Measurements from ENCODE around the gene ELAPOR2.
A peak's percentile ranks its signal among the peaks of the same experiment; 100 is the strongest.
"Not testable (repeated sequence)": the region's sequence is repeated elsewhere in the genome, so short reads cannot be mapped to it uniquely, and the experiment has no call there.

The ELAPOR2 gene

DNA sequence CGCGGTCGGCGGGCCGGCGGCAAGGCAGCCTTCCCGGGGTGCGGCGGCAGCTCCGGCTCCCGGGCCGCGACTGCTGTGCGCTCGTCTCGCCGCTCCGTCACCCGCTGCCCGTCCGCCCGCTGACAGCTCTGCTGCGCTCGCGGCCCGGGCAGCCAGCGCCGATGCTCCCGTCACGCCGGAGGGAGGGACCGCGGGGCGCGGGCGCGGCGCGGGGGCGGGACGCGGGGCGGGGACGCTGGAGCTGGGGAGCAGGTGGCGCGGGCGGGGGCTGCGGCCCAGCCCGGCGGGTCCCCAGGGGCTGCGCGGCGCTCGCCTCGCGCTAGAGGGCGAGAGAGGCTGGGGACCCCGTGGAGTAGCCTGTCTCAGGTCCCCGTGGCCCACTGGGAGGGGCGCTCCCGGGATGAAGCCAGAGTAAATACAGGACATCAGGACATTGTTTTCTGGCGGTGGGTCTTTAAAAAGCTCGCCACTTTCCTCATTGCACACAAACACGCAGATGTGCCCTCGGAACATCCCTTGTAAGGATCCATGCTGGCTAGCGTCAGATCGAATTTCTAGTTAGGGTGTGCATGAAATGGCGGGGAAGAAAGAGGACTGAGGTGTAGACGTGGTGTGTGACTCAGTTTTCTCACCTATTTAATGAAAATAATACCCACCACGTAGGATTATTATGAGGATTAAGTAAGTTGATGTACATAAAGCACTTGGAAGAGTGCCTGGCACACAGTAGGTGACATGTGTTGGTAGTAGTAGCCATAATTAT is at the start of gene ELAPOR2:
TSS of gene ELAPOR2 (minus strand) at position 130 of the 763 bp plus-strand sequence. CDS start 141 bp downstream, outside the sequence.
- DNase-seq, result peak; percentile 30

GRCh38 chr7:87107949-87108776 is 48.7 kb upstream of the ELAPOR2 start:
- DNase-seq, result no peak

DNA sequence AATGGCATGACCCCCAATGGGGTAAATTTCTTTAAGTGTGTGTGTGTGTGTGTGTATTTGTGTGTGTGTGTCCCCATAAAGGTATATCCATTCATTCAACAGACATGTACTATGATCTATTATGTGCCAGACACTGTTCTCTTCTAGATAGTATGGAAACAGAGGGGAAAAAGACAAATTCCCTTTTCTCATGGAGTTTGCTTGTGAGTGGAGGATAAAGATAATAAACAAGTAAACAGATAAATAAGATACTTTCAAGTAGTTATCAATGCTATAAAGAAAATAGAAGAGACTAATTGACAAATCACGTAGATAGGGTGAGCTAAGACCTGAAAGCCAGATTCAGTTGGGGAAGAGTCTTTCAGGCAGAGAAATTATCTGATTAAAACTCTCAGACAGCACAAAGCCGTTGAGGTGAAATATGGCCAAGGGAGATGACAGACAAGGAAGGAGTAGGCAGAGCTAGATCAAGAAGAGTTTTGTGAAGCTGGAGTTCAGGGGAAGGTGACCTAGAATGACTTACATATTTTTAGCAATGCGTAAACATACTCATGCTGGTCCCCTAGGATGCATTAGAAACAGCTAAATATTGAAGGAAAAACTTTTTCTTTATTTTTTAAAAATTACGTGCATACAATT is 47.6 kb upstream of the ELAPOR2 start:
- DNase-seq, result no peak

DNA sequence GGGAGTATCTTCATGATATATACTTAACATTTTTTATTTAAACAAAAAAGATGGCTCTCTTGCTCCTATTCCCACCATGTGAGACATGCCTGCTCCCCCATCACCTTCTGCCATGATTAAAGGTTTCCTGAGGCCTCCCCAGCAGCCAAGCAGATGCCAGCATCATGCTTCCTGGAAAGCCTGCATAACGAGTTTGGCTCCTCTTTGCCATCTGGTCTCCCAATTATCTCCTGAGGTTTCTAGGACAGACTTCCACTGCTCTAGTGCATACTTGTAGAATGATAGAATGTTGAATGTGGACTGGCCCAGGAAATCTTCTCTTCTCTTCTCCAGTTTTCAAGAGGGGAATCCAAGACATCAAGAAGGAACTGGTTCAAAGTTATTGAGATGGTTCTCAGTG is 45.9 kb upstream of the ELAPOR2 start:
- no peak for DNase-seq

DNA sequence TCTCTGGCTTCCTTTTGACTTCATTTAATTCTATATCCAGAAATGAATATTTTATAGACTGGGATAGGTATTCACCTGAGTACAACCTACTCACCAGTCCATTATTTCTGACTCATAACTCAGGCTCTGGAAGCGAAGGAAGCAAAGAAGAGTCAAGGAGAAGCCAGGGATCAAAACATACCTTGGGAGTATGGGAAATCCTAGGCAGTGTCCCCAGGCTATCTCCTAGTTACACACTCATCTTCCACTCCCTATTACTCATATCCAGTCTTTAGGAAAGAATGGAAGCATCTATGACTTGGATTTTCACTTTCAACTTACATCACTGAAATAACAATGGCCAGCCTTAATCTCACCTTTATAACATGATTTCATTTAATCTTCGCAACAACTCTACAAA is 40.9 kb upstream of the ELAPOR2 start:
- no peak for DNase-seq

- DNase-seq, result not testable (repeated sequence)
Observed at GRCh38 chr7:87097375-87097774, 37.9 kb upstream of the ELAPOR2 start.

- no peak for DNase-seq
Observed at GRCh38 chr7:87094322-87094721, 34.9 kb upstream of the ELAPOR2 start.

GRCh38 chr7:87092568-87093091 is 33.2 kb upstream of the ELAPOR2 start:
- DNase-seq, result no peak

DNA sequence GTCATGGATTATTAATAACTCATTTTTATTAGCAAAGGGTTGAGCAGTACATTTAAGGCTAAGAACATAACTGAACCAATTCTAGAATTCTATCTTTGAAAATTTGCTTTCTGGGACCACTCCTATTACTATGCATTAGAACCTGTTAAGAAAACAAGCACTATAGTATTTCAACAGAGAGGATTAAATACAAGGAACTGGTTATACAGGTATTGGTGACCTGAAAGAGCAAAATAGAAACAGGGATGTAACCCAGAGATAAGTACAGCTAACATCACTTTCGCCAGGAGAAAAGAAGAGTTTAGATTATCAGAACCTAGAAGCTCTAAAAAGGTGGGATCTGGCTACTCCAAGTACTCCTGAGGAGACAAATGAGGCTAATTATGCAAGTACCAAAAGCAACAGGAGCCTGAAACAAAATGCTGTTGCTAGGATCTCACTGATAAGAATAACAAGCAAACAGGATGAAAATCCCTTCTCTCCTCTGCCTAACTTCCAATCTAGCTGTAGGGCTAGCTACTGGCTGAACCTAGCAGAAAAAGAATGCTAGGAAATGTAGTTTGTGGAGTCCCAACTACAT is 32.1 kb upstream of the ELAPOR2 start:
- no peak for DNase-seq

GRCh38 chr7:87083865-87084519 is 24.5 kb upstream of the ELAPOR2 start:
- DNase-seq, result no peak

GRCh38 chr7:87082675-87083074 is 23.2 kb upstream of the ELAPOR2 start:
- DNase-seq, result no peak

DNA sequence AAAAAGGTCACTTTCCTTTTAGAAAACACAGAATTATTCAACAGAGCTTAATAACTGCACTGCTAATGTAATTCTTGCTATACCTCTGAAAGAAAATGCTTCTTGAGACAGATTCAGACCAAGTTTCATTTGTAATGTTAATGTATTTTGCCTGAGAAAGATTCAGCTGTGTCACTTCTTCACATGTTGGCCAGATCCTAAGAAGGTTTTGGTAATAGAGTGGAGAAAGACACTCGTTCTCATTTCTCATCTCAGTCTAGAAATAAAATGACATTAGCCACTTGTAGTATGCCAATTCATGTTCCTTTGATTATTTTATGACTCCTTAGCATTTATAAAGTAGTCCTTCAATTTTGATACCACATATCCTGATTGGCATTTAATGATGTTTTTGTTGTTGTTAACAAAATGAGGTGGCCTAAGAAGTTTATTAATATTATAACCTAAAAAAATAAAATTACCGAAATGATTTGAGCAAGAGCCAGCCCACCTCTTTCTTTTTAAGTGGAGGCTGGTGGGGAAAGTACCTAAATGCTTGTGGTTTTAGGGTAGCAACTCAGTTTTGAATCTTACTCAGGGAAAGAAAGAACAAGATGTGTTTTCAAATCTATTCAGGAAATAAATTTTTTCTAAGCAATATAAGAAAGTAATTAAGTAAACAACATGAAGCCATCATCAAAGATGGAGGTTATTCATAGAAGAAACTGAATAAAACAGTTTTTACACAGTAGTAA is 16.4 kb upstream of the ELAPOR2 start:
- no peak for DNase-seq

DNA sequence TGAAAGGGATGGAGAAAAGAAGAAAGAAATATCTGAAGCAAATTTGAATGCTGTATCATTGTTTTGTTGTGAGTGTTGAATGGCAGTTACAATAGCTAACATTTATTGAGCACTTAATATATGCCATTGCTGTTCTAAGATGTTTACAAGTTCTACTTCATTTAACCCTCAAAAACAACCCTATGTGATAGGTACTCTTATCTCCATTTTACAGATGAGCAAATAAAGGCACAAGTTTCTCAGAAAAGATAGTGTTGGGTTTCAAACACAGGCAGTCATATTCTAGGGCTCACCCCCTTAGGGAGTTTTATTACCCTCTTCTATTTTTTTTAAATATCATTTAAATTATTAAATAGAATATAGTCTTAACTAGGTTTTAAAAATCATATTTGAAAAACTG is 8.3 kb upstream of the ELAPOR2 start:
- no peak for DNase-seq

DNA sequence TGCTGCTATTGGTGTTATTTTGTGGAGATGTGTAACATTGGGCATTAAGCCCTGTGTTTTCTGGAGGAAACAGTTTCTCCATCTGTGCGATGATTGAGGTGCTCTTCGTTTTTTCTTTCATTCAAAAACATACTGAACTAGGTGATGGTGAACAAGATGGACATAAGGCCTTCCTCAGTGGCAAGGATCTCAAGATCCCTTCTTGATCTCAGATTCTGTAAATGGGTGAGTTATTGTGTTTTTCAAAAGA is 759 bp upstream of the ELAPOR2 start:
- no peak for DNase-seq

GRCh38 chr7:87058744-87059524 is 520 bp downstream of the ELAPOR2 start:
- no peak for DNase-seq

DNA sequence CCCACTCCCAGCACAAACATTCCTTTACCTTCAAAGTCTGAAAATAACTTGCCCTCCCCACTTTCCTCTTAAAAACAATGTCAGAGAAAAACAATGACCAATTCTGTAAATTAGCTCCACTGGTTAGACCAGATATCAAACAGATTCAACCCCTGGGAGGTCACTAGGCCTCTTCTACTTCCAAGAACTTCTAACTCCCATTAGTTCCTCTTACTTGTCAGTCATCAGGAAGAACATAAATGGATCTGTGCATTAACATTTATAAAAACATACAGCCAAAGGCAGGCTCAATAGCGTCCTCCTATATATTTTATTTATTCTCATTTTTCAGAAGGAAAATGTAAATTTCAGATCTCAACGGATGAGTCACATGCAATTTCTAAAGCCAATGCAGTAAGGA is 2.2 kb downstream of the ELAPOR2 start:
- DNase-seq, result no peak

DNA sequence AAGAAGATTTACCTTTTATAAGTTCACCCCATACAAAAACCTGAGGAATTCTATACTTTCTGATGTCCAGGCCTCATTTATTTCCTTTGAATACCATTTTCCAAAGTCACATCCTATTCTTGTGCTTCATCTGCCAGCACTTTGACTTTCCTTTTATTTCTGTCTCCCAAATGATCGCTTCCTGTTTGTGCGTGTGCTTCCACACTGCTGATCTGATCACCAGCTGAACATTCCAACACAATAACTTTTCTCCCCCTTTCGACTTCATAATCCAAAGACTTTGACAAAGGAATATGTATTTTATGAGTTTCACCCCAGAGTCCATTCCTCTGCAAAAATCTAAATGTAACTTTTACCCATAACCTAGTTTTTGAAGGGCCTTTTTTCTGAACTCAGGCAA is 3.1 kb downstream of the ELAPOR2 start:
- no peak for DNase-seq

DNA sequence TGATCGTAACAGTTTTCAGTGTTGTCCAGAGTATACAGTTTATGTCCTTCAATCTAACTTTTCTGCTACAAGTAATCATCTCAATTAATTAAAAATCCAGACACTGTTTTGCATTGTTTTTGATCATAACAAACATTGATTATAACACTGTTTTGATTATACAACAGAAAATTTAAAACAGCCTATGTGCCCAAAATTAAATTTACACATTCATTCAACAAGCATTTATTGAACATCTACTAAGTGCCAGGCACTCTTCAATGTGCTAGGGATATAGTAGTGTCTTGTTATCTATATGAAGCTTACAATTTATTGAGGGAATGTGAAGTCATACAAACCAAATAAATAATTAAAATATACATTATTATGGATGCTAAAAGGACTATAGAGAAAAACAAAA is 10.6 kb downstream of the ELAPOR2 start:
- no peak for DNase-seq

- no peak for DNase-seq
Observed at GRCh38 chr7:87046456-87046855, 13.0 kb downstream of the ELAPOR2 start.

- DNase-seq, result not testable (repeated sequence)
Observed at GRCh38 chr7:87044713-87045112, 14.7 kb downstream of the ELAPOR2 start.

DNA sequence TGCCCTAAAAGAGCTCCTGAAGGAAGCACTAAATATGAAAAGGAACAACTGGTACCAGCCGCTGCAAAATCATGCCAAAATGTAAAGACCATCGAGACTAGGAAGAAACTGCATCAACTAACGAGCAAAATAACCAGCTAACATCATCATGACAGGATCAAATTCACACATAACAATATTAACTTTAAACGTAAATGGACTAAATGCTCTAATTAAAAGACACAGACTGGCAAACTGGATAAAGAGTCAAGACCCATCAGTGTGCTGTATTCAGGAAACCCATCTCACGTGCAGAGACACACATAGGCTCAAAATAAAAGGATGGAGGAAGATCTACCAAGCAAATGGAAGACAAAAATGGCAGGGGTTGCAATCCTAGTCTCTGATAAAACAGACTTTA is 17.9 kb downstream of the ELAPOR2 start:
- DNase-seq, result not testable (repeated sequence)

Data from suppressor macrophage treated with lipopolysaccharide for 4 hours (primary cell).